Mammary epithelial cell (primary cell): Measurements from ENCODE around the gene PDE2A.

ENCODE experiments used
- CTCF ChIP-seq, 2 donors: IDR thresholded peaks in 1 of 2; conservative IDR thresholded peaks in 1 of 2; 2 replicates each; pipeline ENCODE4 v1.5.1; 2011 to 2012; ENCODE audit warnings: inconsistent platforms in 2 of 2, low read length in 2 of 2, mild to moderate bottlenecking in 2 of 2, control low read depth in 1 of 2, low read depth in 1 of 2; ENCODE audit not compliant: insufficient read depth in 1 of 2; ENCODE audit errors: extremely low read depth in 1 of 2
- EZH2 ChIP-seq: IDR thresholded peaks from 2 replicates; pipeline ENCODE4 v1.6.1; 2012; ENCODE audit warnings: low read length, inconsistent platforms, borderline replicate concordance

- no peak for TF ChIP-seq CTCF (conservative IDR thresholded peaks at IDR 0.05 in 1 of 2, IDR thresholded peaks at IDR 0.05 in 1 of 2; ENCODE audit: extremely low read depth in 1 of 2, insufficient read depth in 1 of 2, low read depth in 1 of 2, low read length in 2 of 2)
- no peak for TF ChIP-seq EZH2
Measured at GRCh38 chr11:72653649-72654048, 20.6 kb downstream of the PDE2A start.
